ENCODE data around the gene CDHR2.
"Not testable (repeated sequence)": the region's sequence is repeated elsewhere in the genome, so short reads cannot be mapped to it uniquely, and the experiment has no call there.

CDHR2 gene

DNA sequence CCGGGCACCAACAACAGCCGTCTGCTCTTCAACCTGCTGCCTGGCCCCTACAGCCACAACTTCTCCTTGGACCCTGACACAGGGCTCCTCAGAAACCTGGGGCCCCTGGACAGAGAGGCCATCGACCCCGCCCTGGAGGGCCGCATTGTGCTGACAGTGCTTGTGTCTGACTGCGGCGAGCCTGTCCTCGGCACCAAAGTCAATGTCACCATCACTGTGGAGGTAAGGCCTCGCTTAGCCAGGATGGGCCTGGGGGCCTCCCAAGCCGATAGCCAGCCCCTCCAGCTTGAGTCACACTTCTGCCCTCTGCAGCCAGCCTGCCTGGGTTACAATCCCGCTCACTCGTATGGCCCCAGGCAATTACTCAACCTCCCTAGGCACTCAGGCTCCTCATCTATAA lies 32.2 kb downstream of the CDHR2 start:
- H3K9ac ChIP-seq (ENCODE audit: low read length): no peak overlapping the region
- H3K9me3 ChIP-seq (ENCODE audit: control insufficient read depth, low read length): no peaks in the 10 kb centered on the region
- H3K27me3 ChIP-seq (ENCODE audit: control insufficient read depth, insufficient read depth, low read length): no peaks in the 10 kb centered on the region
- peaks cover 4% of the 10 kb centered on the region for H3K4me1 ChIP-seq (ENCODE audit: control insufficient read depth, insufficient read depth, low read length)
- H3K4me3 ChIP-seq (ENCODE audit: low read length): no peak overlapping the region
- H3K36me3 ChIP-seq (ENCODE audit: control insufficient read depth, insufficient read depth, low read length): no peaks in the 10 kb centered on the region

DNA sequence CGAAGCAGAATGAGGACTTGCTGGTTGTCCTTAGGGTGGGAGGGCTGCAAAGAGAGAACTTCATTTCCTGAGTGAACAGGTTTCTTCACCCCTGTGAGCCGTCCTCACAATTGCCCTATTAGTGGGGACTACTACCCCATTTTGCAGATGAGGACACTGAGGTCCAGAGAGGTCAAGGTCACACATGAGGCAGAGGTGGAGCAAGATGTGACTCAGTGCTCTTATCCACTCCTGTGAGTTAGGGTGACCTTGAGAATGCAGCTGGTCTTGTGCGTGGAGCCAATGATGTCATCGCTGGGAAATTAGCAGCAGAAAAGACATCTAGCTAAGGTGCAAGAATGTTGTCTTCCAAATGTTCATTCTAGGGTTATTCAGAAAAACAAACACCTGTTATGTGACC lies 33.9 kb downstream of the CDHR2 start:
- Histone ChIP-seq H3K9me3 (ENCODE audit: control insufficient read depth, low read length) (no peaks in the 10 kb centered on the region), H3K4me1 (ENCODE audit: control insufficient read depth, insufficient read depth, low read length) (peaks cover 2% of the 10 kb centered on the region), H3K36me3 (ENCODE audit: control insufficient read depth, insufficient read depth, low read length) (no peaks in the 10 kb centered on the region), H3K9ac (ENCODE audit: low read length) (no peak overlapping the region), H3K4me3 (ENCODE audit: low read length) (no peak overlapping the region), H3K27me3 (ENCODE audit: control insufficient read depth, insufficient read depth, low read length) (no peaks in the 10 kb centered on the region)

DNA sequence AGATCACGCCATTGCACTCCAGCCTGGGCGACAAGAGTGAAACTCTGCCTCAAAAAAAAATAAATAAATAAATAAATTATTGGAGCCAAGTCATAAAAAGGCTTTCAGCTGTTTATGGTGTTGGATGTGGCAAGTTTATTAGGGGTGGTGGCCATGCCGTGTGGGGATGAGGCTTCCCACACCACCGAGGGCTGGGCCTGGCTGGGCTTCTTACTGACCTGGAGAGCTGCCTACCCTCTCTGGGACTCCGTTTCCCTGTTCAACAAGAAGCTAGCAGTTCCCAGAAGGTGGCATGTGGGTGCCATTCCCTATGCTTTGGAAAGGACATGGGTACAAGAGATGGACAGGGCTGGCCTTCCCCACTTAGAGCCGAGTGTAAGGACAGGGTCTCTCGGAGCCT lies 38.3 kb downstream of the CDHR2 start:
- Histone ChIP-seq H3K36me3 (ENCODE audit: control insufficient read depth, insufficient read depth, low read length) (no peaks in the 10 kb centered on the region), H3K4me3 (ENCODE audit: low read length) (no peak overlapping the region), H3K9me3 (ENCODE audit: control insufficient read depth, low read length) (no peaks in the 10 kb centered on the region), H3K9ac (ENCODE audit: low read length) (no peak overlapping the region), H3K4me1 (ENCODE audit: control insufficient read depth, insufficient read depth, low read length) (no peaks in the 10 kb centered on the region), H3K27me3 (ENCODE audit: control insufficient read depth, insufficient read depth, low read length) (no peaks in the 10 kb centered on the region)

DNA sequence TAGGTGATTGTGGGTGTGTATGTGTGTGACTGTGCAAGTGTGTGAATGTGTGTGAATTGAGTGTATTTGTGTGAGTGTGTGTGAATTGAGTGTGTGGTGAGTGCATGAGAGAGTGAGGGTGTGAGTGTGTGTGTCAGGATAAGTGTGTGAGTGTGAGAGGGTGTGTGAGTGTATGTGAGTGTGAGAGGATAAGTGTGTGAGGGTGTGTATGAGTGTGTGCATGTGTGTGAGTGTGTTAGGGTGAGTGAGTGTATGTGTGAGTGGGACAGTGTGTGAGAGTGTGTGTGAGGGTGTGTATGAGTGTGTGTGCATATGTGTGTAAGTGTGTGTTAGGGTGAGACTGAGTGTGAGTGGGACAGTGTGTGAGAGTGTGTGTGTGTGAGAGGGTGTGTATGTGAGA lies 39.2 kb downstream of the CDHR2 start:
- Histone ChIP-seq H3K36me3 (ENCODE audit: control insufficient read depth, insufficient read depth, low read length) (no peaks in the 10 kb centered on the region), H3K4me1 (ENCODE audit: control insufficient read depth, insufficient read depth, low read length) (no peaks in the 10 kb centered on the region), H3K4me3 (ENCODE audit: low read length) (no peak overlapping the region), H3K27me3 (ENCODE audit: control insufficient read depth, insufficient read depth, low read length) (no peaks in the 10 kb centered on the region), H3K9ac (ENCODE audit: low read length) (no peak overlapping the region), H3K9me3 (ENCODE audit: control insufficient read depth, low read length) (no peaks in the 10 kb centered on the region)

DNA sequence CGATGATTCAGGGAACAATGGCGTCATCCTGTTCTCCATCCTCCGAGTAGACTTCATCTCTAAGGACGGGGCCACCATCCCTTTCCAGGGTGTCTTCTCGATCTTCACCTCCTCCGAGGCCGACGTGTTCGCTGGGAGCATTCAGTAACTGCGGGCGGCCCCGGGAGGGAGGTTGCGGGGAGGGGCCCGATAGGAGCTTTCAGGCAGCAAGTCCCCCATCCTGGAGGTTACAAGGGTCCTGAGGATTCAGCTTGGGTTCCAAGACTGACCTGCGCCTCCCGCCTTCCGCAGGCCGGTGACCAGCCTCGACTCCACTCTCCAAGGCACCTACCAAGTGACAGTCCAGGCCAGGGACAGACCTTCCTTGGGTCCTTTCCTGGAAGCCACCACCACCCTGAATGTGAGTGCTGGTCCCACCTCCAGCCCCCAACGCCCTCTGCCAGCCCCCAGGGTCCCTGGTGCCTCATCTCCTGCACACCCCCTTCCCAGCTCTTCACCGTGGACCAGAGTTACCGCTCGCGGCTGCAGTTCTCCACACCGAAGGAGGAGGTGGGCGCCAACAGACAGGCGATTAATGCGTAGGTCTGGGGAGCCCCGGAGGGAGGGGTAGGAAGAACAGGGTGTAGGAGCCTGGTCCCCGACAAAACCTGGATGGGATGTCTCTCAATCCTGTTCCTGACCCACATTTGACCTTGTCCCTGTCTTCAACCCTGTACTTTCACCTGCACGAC lies 40.1 kb downstream of the CDHR2 start:
- no peaks in the 10 kb centered on the region for H3K9me3 ChIP-seq (ENCODE audit: control insufficient read depth, low read length)
- no peaks in the 10 kb centered on the region for H3K36me3 ChIP-seq (ENCODE audit: control insufficient read depth, insufficient read depth, low read length)
- no peaks in the 10 kb centered on the region for H3K4me1 ChIP-seq (ENCODE audit: control insufficient read depth, insufficient read depth, low read length)
- no peak overlapping the region for H3K9ac ChIP-seq (ENCODE audit: low read length)
- H3K4me3 ChIP-seq (ENCODE audit: low read length): no peak overlapping the region
- no peaks in the 10 kb centered on the region for H3K27me3 ChIP-seq (ENCODE audit: control insufficient read depth, insufficient read depth, low read length)

DNA sequence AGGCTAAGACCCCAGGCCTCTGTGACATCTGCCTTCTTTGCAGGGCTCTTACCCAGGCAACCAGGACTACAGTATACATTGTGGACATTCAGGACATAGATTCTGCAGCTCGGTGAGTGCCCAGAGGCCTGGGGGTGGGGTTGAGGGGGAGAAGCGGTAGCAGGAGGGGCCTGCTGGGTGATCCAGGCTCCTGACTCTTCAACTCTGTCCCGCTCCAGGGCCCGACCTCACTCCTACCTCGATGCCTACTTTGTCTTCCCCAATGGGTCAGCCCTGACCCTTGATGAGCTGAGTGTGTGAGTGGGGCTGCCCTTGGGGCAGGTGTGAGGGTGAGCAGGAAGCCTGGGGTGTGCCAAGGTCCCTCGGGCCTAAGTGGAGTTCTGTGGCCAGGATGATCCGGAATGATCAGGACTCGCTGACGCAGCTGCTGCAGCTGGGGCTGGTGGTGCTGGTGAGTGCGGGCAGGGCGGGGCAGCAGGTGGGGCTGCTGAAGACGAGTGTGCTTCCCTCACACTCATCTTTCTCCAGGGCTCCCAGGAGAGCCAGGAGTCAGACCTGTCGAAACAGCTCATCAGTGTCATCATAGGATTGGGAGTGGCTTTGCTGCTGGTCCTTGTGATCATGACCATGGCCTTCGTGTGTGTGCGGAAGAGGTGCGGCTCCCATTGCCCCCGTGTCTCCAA lies 41.0 kb downstream of the CDHR2 start:
- no peaks in the 10 kb centered on the region for H3K36me3 ChIP-seq (ENCODE audit: control insufficient read depth, insufficient read depth, low read length)
- H3K9me3 ChIP-seq (ENCODE audit: control insufficient read depth, low read length): no peaks in the 10 kb centered on the region
- H3K27me3 ChIP-seq (ENCODE audit: control insufficient read depth, insufficient read depth, low read length): peaks cover 3% of the 10 kb centered on the region
- no peaks in the 10 kb centered on the region for H3K4me1 ChIP-seq (ENCODE audit: control insufficient read depth, insufficient read depth, low read length)
- no peak overlapping the region for H3K4me3 ChIP-seq (ENCODE audit: low read length)
- H3K9ac ChIP-seq (ENCODE audit: low read length): no peak overlapping the region

DNA sequence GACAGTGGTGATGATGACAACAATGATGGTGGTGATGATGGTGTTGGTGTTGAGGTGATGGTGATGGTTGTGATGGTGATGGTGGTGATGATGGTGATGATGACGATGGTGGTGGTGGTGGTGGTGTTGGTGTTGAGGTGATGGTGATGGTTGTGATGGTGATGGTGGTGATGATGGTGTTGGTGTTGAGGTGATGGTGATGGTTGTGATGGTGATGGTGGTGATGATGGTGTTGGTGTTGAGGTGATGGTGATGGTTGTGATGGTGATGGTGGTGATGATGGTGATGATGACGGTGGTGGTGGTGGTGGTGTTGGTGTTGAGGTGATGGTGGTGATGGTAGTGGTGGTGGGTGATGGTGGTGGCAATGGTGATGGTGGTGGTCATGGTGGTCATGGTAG lies 42.5 kb downstream of the CDHR2 start:
- H3K4me1 ChIP-seq (ENCODE audit: control insufficient read depth, insufficient read depth, low read length); H3K36me3 ChIP-seq (ENCODE audit: control insufficient read depth, insufficient read depth, low read length); H3K4me3 ChIP-seq (ENCODE audit: low read length); H3K27me3 ChIP-seq (ENCODE audit: control insufficient read depth, insufficient read depth, low read length); H3K9me3 ChIP-seq (ENCODE audit: control insufficient read depth, low read length); H3K9ac ChIP-seq (ENCODE audit: low read length): not testable (repeated sequence)

DNA sequence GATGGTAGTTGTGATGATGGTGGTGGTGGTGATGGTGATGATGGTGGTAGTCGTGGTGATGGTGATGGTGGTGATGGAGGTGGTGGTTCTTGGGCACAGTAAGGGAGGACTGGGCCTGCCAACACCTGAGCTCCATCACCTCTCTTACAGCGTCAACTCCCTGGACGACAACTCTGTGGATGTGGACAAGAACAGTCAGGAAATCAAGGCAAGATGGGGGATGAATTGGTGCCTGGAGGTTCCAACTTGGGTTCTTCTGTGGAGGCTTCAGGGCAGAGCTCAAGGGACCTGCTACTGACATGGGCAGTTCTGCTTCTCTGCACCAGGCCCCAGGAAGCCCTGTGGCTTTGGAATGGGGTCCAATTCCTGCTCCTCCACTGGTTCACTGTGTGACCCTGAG lies 43.4 kb downstream of the CDHR2 start:
- H3K36me3 ChIP-seq (ENCODE audit: control insufficient read depth, insufficient read depth, low read length): no peaks in the 10 kb centered on the region
- no peaks in the 10 kb centered on the region for H3K9me3 ChIP-seq (ENCODE audit: control insufficient read depth, low read length)

DNA sequence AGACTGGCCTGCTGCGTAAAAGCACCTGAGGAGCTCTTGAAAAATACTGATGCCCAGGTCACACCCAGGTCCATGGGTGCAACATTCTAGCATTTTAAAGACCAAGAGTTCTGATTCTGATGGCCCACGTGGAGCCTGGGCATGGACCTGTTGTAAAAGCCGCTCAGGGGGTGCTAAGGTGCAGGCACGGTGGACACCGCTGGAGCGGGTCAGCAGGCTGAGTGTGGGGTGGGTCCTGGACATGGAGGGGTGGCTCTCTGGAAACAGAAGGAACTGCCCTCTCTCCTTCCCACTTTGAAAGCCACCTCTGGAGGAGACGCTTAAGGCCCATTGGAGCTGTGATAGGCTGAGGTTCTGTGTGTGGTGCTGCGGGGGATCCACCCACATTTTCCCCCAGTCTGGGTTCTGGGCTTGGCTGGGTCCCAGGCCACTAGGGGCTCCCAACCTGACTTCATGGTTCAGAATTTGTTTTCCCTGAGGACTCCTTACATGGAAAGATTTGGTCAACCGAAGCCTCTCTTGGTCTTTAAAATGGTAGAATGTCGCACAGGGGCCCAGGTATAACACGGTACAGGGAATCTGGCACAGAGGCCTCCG lies 44.2 kb downstream of the CDHR2 start:
- no peak overlapping the region for H3K4me3 ChIP-seq (ENCODE audit: low read length)
- no peaks in the 10 kb centered on the region for H3K4me1 ChIP-seq (ENCODE audit: control insufficient read depth, insufficient read depth, low read length)
- no peak overlapping the region for H3K9ac ChIP-seq (ENCODE audit: low read length)
- peaks cover 17% of the 10 kb centered on the region for H3K27me3 ChIP-seq (ENCODE audit: control insufficient read depth, insufficient read depth, low read length)
- H3K36me3 ChIP-seq (ENCODE audit: control insufficient read depth, insufficient read depth, low read length): no peaks in the 10 kb centered on the region
- no peaks in the 10 kb centered on the region for H3K9me3 ChIP-seq (ENCODE audit: control insufficient read depth, low read length)

More for the DNA sequence above, 43.4 kb downstream of the CDHR2 start:
- H3K4me3 ChIP-seq (ENCODE audit: low read length): no peak overlapping the region
- no peaks in the 10 kb centered on the region for H3K4me1 ChIP-seq (ENCODE audit: control insufficient read depth, insufficient read depth, low read length)
- H3K27me3 ChIP-seq (ENCODE audit: control insufficient read depth, insufficient read depth, low read length): peaks cover 9% of the 10 kb centered on the region
- H3K9ac ChIP-seq (ENCODE audit: low read length): no peak overlapping the region

DNA sequence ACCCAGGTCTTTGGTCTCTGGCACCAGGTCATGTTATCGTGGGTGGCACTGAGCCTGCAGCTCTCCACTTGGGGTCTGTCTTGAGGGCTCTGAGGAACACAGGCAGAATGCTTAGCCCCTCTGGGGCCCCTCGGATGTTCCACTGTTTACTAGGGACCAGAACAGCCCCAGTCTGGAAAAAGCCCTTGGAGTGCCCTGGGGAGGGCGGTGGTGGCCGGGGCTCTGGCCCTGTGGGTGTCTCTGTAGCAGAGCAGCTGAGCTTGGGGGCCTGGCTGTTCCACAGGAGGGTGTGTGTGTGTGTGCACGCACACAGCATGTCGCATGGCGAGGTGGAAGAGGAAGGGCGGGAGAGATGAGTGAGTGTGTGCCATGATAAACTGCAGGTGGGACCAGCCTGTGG lies 45.4 kb downstream of the CDHR2 start:
- Histone ChIP-seq H3K4me3 (ENCODE audit: low read length) (no peak overlapping the region), H3K9me3 (ENCODE audit: control insufficient read depth, low read length) (no peaks in the 10 kb centered on the region), H3K27me3 (ENCODE audit: control insufficient read depth, insufficient read depth, low read length) (peaks cover 23% of the 10 kb centered on the region), H3K9ac (ENCODE audit: low read length) (no peak overlapping the region), H3K4me1 (ENCODE audit: control insufficient read depth, insufficient read depth, low read length) (no peaks in the 10 kb centered on the region), H3K36me3 (ENCODE audit: control insufficient read depth, insufficient read depth, low read length) (no peaks in the 10 kb centered on the region)

DNA sequence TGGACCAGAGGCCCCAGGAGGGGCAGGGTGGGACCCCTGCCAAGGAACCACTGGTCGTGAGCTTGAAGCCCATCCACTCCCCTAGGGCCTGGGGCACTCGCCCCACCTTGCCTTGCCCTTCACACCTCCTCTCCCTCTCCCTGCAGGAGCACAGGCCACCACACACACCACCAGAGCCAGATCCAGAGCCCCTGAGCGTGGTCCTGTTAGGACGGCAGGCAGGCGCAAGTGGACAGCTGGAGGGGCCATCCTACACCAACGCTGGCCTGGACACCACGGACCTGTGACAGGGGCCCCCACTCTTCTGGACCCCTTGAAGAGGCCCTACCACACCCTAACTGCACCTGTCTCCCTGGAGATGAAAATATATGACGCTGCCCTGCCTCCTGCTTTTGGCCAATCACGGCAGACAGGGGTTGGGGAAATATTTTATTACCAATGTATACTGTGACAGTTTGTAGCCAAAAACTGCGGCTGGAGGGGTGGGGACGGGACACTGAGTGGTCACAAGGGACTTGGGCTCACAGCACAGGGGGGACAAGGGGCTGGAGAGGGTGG lies 46.3 kb downstream of the CDHR2 start:
- H3K27me3 ChIP-seq (ENCODE audit: control insufficient read depth, insufficient read depth, low read length): peaks cover 23% of the 10 kb centered on the region
- H3K4me3 ChIP-seq (ENCODE audit: low read length): no peak overlapping the region
- H3K36me3 ChIP-seq (ENCODE audit: control insufficient read depth, insufficient read depth, low read length): no peaks in the 10 kb centered on the region

DNA sequence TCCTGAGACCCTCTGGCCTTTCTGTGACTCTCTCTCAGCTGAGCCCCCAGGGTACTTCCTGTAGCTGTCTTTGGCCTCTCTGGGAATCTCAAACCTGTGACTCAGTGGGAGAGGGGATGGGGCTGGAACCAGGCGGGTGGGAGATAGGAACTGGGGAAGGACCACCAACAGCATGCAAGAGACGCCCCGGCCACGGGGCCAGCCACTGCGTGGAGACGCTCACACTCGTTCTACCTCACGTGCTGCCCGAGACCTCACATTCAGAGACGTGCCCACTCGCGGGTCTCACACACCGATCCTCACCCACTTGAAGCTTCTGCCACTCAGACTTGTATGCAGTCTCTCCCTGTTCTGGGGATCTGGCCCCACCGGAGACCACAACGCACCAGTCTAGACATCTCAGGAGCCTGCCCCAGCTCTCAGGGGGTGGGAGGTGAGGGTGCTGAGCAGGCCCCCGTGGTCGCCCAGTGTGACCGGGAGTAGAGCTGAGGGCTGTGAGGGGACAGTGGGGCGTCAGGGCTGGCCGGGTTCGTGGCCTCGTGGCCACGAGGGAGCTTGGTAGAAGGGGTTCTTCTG lies 47.0 kb downstream of the CDHR2 start:
- no peaks in the 10 kb centered on the region for H3K9me3 ChIP-seq (ENCODE audit: control insufficient read depth, low read length)
- H3K36me3 ChIP-seq (ENCODE audit: control insufficient read depth, insufficient read depth, low read length): no peaks in the 10 kb centered on the region
- H3K4me3 ChIP-seq (ENCODE audit: low read length): no peak overlapping the region
- no peak overlapping the region for H3K9ac ChIP-seq (ENCODE audit: low read length)
- H3K4me1 ChIP-seq (ENCODE audit: control insufficient read depth, insufficient read depth, low read length): no peaks in the 10 kb centered on the region
- peaks cover 23% of the 10 kb centered on the region for H3K27me3 ChIP-seq (ENCODE audit: control insufficient read depth, insufficient read depth, low read length)

More for the DNA sequence above, 46.3 kb downstream of the CDHR2 start:
- Histone ChIP-seq H3K4me1 (ENCODE audit: control insufficient read depth, insufficient read depth, low read length) (no peaks in the 10 kb centered on the region), H3K9ac (ENCODE audit: low read length) (no peak overlapping the region), H3K9me3 (ENCODE audit: control insufficient read depth, low read length) (no peaks in the 10 kb centered on the region)
